NCI-H345 treated with DMSO at 0.1 percent for 48 hours (cell line): ENCODE data around the gene EIF3K.

Experiments used
- DNase-seq: peaks from one replicate; lab custom pipeline; 2025; ENCODE audit not compliant: unreplicated experiment; lab: John Stamatoyannopoulos, UW

The EIF3K gene

DNA sequence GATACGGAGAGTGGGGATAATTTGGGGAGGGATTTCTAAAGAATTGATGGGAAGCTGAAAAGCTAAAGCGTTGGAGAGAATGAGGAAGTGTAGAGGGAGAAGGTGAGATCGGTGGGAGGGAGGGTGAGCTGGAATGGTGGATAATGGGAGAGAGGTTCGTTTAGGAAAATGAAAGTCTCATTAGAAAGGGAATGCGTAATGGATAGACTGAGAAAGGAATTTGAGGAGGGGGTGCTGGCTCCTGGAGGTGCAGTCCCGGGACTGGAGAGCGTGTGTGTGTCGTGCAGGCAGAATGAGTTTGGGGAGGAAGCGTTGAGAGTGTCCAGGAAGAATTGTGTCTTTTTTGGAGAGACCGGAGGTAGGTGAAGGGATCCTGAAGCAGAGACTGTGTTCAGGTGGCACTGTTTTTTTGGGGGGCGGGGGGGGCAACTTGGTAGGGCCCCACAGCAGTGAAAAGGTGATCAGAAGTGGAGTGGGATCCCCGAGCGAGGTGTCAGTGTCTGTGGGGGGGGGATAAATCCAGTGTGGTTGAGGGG lies 29.8 kb downstream of the EIF3K start:
- DNase-seq: no peak

DNA sequence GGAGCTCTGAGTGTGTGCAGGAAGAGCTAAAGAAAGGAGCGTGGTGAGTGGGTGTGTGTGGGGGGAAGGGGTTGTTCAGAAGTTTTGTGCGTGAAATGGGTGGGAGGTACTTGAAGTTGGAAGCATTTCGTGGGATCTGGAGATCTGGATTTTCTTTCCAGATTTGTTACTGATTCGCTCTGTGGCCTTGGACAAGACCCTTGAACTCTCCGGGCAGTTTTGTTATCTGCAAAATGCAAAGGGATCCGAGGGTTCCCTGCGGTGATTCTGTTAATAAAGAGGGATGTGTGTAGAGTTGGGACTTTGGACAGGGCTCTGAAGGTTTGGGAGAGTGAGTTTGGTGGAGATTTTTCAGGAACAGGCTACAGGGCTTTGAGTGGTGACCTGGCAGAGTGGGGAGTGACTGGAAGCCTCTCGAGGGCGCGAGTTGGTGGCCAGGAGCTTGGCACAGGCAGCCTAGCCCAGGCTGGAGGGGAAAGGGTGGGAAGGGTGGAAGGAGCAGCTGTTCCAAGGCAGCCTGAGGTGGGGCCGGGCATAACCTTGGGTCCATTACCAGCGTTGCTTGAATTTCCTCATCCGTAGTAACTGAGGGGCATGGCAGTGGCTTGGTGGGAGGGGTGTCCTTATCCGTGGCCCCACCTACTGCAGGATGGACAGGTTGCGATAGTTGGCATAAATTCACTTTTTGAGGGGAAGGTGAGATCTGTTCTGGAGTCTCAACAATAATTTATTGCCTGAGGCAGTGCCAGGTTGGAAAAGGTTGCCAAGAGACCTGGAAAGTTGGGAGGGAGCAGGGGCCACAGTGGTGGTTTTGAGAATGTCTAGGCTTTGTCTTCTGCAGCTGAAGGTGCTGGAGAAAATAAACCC lies 30.6 kb downstream of the EIF3K start:
- DNase-seq: no peak

DNA sequence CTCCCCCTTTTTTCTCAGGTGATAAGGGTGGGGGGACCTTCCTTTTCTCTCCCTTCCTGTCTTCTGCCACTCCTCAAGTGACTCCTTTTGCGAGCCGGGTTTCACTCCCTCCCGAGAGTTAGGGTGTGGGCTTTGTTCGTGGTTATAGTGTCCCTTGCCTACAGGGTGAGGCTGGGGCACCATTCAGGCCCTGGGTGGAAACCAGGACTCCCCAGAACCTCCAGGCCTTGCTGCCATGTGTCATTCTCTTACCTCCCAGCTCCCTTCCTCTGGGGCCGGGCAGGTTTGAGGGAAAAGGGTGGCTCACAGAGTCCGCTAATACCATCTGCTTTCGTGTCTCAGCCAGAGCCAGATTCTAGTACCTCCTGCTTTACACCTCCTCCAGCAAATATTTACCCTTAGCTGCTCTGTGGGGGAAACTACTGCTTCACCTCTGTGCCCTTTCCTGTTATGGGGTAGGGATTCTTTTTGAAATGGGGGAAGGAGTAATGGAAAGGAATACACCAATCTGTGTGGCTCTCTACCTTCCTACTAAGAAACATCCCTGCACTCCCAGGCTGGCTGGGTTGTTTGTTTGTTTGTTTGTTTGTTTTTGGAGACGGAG lies 31.3 kb downstream of the EIF3K start:
- no peak for DNase-seq

DNA sequence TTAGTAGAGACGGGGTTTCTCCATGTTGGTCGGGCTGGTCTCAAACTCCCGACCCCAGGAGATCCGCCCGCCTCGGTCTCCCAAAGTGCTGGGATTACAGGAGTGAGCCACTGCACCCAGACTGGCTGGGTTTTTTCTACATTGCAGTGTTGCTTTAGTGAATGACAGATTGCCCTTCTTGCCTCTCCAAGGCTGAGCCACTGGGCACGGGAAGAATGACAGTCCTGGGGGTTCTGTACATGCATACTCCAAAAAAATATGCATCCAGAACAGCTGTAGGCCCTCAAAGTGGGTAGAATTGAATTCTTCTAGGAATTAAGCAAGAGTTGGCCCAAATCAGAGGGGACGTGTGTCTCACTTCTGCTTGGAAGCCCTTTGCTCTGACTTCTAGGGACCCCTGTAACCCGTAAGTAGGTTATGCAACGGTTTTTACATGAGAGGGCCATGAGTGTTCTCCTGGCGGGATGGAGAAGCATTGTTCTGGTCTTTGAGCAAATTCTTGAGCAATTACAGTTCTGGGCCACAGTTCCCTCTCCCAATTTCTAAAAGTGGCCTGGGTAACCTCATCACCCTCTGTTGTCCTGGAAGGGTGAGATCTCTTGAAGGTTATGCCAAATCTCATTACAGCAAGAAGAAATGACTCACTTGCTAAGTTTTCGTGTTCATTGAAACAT lies 32.1 kb downstream of the EIF3K start:
- DNase-seq: no peak

DNA sequence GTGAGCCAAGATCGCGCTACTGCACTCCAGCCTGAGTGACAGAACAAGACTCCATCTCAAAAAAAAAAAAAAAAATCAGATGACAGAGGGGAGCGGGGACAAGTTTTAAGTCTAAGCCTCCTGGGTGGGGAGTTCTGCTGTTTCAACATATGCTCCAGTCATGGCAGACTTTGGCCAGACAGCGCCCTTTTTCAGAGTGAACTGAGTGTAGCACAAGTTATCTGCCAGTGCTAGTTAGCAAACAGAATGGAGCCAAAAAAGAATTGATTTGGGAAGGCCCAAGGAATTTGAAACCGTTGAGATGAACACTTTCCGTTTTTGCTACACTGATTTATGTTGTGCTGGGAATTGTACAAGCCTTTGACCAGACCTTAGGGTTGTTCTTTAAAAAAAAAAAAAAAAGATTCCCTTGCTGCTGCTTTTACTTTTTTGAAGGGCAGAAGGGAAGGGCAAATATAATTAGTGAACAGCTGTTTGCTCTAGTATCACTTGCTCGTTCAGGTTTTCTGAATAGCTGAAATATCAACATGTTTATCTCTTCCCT lies 34.1 kb downstream of the EIF3K start:
- DNase-seq: no peak

DNA sequence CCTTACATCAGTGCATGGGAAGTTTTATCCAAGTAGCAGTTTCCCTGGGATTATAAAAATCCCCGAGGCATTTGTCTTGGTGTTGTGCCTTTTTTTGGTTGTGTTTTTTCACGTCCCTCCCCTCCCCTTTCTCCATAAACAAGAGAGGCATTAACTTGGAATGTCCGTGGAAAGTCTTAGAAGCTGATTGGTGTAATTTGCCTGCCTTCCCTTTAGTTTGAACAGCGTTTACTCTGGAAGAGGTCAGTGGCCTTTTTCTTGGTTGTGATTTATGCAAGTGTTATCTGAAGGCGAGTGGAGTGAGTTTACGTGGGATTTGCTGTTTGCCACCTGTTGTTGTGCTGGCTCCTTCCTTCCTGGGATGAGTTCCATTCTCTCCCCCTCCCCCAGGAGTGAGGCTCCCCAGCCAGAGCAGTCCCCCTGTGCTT lies 35.7 kb downstream of the EIF3K start:
- no peak for DNase-seq

DNA sequence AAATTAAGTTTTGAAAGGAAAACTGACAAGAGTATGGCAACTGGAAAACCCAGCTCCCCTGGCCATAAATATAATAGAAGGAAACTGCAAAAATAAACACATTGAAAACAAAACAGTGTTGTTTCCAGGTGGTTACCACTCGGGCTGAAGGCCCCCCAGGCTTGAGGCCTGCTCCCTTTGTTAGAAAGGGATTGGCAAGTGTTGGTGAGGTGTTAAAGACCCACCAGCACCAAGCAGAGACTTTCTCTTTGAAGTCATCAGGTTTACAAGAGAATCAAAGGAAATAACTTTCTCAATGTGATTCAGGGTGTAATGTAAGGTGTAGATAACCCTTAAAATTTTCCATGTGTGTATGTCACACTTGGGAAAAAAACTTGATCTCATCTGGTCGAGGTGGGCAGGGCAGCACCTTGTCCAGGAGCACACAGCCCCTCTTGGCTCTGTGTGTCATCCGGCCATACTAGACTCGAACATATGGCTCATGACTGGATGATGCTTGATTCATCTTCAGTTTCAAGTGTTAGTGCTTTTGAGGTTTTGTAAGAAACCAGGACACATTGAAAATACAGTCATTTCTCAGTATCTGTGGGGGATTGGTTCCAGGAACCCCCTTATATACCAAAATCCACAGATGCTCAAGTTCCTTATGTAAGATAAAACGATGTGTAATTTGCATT lies 36.3 kb downstream of the EIF3K start:
- DNase-seq: no peak

DNA sequence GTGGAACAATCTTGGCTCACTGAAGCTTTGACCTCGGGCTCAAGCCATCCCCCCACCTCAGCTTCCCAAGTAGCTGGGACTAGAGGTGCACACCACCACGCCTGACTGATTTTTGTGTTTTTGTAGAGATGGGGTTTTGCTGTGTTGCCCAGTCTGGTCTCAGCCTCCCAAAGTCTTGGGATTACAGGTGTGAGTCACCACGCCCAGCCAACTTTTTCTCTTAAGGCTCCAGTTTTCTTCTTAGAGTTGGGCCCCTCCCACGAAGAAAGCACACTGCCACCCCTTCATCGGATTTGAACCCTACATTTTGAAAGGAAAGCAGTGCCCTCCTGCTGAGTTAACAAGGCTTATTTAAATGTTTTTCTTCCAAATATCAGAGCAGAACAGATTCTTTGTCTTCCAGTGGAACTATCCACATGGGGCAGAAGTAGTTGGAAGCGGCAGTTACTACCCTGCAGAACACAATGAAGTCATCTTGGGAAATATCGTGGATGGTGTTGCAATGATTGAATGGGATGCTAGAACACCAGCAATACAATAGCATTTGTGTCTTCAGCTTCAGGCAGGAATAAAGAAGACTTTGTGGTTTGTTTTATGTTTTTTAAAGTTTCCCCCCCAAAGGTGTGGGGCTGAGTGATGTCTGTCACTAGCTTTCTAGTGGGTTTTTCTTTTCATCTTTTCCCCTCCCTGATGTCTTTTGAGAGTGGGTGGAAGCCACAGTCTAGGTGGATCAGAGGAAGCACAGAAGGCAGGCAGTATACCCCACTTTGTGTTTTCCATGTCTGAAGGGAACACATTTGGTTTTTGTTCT lies 37.4 kb downstream of the EIF3K start:
- no peak for DNase-seq

DNA sequence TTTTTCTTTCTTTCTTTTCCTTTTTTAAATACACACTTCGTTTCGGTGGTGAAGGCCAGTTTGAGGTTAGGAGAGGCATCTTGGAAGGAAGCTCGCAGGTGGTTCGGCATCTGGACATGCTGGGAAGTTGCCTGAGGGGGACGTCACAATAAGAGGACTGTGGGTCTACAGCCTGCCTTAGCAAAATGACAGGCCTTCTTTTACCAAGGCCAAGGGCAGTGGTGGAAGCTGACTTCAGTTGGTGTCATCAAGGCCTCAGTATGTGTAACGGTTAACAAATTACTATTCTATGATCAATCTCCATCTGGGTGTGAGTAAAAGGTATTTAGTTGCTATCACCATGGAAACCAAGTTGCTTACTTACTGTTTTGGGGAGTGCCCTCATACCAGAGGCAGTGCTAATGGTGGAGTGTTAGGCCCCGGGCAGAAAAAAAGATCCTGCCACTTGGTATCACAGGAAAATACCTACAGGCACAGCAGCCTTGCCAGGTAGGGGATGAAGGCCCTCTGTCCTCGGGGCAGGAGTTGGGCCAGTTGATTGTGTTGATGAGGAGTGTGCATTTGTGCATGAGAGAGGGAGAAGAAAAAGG lies 38.7 kb downstream of the EIF3K start:
- no peak for DNase-seq

DNA sequence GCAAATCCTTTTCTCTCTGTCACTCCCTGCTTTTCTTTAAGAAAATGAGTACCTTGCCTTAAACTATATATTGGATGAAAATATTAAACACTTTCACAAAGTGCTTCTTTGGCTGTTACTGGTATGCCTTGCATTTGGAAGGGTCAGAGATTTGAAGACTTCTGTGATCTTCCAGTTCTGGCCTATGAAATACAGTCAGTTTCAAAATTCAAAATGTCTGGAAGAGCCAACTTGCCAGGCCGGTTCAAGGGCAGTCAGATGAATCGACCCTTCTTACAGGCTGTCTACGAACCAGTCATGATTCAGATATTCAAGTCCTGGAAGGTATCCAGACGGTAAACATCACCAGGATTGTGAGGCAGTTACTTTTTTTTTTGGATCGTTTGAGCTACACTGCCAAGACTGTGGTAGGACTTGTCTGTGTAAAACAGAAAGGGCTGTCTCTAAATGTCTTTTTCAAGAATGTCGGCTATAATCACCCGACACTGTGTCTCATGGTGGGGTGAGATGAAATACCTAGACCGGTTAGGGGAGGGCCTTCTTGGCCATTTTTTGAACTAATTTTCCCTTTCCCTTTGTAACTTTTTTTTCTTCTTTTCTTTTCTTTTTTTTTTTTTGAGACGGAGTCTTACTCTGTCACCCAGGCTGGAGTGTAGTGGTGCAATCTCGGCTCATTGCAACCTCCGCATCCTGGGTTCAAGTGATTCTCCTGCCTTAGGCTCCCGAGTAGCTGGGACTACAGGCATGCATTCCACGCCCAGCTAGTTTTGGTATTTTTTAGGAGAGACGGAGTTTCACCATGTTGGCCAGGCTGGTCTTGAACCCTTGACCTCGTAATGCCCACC lies 39.7 kb downstream of the EIF3K start:
- DNase-seq: peak; percentile 76

DNA sequence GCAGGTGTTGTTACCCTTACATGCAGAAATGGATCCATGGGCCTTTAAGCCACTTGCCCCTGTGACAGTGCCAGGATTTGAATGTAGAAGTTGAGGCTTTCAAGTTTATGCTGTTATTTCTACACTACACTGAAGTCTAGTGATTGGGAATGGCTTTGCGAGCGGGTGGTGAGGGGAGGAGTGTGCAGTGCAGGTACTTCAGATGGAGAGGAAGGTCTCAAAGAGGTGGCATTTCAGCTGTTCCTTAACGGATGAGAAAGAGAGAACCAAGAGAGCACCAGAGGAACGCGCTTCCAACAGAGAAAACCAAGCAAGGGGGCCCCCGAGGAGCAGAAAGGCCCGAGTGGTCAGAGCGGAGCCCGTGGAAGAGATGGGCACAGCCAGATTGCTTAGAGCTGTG lies 41.7 kb downstream of the EIF3K start:
- DNase-seq: no peak

DNA sequence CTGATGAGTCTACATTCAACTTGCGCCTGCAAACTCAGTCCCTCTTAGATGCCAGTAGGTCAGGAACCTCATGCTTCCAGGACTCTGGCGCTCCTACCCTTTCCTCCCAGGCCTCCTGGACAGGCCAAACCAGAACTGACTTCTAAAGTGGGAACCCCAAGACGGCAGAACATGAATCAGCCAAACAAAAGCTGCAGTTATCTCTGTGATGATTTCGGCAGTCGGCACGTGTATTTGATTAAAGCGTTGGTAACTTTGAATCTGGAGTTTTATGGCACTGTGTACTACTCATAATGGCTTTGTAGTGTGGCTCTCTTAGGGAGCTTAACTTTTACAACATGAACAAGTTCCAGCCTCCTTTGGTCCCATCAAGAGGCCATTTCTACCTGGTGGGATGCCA lies 42.1 kb downstream of the EIF3K start:
- no peak for DNase-seq

DNA sequence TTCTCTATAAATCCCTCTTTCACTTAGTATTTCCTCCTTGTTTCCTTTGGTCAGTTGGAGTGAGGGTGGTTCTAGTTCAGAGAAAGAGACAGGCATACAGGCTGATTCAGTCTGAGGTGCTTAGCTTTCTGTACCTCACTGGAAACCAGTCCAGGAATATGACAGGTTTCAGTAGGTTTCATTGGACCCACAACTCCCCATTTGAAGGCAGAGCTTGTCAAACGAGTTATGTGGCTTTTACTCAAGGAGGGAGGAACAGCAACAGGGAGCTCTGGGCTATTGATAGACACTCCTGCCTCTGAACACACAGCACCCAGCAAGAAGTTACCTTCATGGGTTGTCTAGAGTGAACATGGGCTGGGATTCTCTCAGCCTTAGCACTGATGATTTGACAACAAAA lies 43.0 kb downstream of the EIF3K start:
- DNase-seq: no peak

DNA sequence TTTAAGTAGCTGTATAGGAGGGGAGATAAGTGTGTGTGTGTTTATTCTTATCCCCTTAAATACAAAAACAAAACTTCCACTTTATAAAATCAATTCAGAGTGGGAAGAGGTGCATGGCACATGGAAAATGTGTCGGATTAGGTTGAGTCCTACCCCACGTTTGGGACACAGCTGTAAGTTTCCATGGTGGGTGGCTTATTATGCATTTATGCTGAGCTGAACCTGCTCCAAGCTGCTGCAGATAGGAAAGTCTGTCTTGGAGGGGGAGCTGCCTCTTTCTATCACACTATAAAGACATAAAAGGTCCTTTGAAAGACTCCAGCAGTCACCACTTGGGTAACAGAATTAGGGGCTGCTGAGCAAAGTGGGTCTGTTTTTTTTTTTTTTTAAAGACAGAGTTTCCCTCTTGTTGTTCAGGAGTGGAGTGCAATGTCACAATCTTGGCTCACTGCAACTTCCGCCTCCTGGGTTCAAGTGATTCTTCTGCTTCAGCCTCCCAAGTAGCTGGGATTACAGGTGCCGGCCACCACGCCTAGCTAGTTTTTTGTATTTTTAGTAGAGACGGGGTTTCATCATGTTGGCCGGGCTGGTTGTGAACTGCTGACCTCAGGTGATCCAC lies 43.7 kb downstream of the EIF3K start:
- no peak for DNase-seq

DNA sequence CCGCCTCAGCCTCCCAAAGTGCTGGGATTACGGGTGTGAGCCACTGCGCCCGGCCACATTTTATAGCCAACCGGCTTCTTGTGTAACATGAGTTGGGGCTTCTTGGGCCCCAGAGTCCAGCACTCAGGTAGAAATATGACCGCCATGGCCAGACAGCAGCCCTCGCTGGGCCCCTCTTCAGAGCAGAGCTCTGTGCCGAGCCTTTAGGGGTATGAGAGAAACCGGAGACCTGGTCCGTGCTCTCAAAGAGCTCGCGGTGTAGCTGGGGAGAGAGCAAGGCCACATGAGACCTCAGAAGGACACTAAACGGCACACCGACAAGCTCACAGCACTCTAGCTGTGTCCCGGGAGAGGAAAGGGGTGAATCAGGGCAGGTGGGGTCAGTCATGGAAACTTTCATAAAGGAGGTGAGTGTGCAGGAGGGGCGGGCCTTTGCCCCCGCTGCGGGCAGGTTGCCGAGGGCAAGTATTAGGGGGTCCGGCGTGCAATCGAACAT lies 44.2 kb downstream of the EIF3K start:
- DNase-seq: no peak

DNA sequence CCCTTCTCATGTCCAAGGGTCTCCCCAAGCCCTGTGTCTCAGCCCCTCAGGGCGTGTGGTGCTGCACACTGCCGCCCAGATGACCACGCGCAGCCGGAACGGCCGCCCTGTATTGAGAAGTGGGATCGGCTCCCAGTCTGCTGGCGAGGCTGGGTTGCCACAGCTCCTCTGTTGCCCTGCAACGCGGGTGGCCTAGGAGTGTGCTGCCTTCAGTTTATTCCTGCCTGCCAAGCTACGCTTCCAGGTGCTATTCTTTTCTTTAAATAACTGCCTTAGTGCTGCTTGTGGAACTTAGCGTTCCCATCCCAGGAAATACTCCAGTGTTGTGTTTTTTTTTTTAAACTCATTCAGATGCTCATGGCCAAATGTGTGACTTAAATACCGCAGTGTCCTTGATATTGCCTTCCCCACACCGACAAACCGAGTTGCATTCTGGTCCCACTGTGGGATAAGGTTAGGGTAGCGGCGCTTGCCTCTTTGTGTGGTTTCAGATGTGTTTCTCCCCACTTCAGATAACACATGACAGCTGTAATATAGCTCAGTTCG lies 45.0 kb downstream of the EIF3K start:
- no peak for DNase-seq

DNA sequence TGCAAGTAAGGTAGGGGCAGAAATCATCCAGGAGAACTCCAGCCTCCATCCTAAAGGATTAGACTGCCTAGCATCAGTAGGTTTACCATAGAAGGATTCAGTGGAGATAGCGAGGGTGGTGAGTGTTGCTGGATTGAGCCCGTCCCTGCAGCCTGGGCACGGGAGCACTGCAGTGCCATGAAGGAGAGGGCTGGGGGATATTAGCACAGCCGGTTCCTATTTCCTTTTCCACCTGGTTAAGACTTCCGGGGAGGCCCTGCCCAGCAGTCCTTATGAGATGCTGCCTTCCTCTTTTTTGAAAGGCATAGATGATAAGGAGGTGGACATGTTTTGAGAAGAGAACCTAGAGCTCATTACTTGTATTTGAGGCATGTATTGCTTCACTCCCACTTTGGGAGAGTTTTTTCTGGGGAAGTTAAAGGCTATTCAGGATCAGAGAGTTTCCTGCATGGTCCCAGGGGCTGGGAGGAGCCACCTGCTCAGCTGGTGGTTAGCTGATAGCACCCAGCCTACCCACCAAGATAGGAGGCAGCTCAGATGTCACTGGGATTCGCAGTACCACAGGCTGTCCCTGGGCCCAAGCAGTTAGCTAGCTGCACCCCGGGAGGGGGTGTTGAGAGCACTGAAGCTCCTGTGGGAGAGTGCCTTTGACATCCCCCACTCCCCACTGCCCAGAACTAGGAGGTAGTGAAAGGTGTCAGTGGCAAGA lies 45.7 kb downstream of the EIF3K start:
- no peak for DNase-seq
